Left lobe of liver (tissue), 2 donors: ENCODE results near the gene FAU. TPM values are rescaled to one million over a fixed set of nuclear protein-coding genes. Genes with fewer than 3 reads are reported as not detected.

ENCODE experiments used
- ATAC-seq: fragments of 200-7000 bp; cut with Tn5 transposase; one replicate; pipeline ENCODE4 v1.9.1; 2020; ENCODE audit warnings: mild to moderate bottlenecking, moderate library complexity
- DNase-seq: peaks from one replicate; pipeline ENCODE4 v3.0.0-alpha.2; 2020; ENCODE audit warnings: low spot score
- total RNA-seq: library from RNA; stranded (reverse); gene quantifications from one replicate; pipeline ENCODE4 v1.2.1, GENCODE V29; 2021
- donor health status: DM: no; HTN: no; CAD: no; lungs with moderate emphysema.
- donor health status: DM: no; HTN: yes; CAD: no.

The FAU gene
- total RNA-seq, 1 donor from 2014 or later: 430 TPM

DNA sequence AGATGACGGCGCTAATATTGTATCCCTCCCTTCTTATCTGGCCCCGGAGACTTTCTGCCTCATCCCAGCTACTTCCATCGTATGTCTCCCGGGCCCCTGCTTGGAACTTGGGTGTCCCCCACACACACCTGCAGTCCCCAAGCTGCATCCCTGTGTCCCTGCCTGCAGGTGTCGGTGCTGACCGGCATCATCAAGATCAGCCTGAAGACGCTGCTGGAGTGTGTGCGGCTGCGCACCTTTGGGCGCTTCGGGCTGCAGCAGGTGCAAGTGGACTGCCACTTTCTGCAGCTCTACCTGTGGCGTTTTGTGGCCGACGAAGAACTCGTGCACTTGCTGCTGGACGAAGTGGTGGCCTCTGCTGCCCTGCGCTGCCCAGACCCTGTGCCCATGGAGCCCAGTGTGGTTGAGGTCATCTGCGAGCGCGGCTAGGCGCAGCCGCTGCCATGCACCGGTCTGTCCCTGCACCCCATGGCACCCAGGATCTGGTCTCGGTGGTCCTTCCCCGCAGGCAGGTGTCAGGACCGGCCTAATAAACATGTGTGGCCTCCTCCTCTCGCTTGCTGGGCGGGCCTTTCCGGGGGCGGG is 10.7 kb downstream of the FAU start:
- DNase-seq (no peak), ATAC-seq (no peak)

DNA sequence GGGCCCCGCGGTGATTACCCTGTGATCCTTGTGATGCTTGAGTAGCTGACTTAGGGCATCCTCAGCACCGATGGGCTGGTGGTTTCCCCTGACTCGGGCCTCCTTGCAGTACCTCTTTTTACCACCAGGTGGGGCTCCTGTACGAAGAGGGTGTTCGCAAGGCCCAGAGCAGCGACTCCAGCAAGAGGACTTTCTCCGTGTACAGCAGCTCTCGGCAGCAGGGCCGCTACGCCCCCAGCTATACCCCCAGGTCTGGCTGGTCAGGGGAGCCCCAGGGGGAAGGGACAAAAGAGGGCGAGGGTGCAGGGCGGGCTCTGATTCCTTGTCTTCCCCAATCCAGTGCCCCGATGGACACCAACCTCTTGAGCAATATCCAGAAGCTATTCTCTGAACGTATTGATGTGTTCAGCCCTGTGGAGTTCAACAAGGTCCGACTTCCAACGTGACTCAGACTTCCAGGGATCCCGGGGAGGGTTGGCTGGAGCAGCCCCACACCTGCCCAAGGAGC is 11.5 kb downstream of the FAU start:
- peak; percentile 88 for DNase-seq
- peak; percentile 60 for ATAC-seq

DNA sequence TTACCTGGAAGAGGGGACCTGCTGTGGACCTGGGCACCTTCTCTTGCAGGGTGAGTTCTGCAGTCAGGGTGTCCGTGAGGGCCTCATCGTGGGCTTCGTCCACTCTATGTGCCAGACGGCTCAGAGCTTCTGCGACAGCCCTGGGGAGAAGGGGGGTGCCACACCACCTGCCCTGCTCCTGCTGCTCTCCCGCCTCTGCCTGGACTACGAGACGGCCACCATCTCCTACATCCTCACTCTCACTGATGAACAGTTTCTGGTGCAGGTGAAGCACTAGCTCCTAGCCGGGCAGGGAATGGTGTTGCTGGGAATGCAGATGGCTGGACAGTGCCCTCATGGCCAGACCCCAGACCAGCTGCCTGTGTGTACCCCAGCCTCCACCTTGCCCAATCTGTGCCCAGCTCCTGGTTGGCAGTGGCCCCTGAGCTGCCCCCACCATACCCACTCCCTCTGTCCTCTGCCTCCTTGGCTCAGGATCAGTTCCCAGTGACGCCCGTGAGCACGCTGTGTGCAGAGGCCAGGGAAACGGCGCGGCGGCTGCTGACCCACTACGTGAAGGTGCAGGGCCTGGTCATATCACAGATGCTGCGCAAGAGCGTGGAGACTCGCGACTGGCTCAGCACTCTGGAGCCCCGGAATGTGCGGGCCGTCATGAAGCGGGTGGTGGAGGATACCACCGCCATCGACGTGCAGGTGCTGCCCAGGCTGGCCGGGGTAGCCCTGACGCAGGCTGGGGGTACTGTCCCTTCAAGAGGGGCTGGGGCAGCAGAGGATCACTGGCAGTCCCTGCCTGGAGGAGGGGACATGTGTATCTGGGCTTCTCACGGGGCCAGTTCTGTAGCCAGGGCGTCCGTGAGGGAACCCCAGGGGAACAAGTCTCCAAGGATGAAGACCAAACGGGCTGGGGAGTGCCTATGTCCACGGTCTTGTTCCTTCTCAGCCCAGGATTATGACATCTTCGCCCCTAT is 12.4 kb downstream of the FAU start:
- DNase-seq (no peak), ATAC-seq (no peak)

DNA sequence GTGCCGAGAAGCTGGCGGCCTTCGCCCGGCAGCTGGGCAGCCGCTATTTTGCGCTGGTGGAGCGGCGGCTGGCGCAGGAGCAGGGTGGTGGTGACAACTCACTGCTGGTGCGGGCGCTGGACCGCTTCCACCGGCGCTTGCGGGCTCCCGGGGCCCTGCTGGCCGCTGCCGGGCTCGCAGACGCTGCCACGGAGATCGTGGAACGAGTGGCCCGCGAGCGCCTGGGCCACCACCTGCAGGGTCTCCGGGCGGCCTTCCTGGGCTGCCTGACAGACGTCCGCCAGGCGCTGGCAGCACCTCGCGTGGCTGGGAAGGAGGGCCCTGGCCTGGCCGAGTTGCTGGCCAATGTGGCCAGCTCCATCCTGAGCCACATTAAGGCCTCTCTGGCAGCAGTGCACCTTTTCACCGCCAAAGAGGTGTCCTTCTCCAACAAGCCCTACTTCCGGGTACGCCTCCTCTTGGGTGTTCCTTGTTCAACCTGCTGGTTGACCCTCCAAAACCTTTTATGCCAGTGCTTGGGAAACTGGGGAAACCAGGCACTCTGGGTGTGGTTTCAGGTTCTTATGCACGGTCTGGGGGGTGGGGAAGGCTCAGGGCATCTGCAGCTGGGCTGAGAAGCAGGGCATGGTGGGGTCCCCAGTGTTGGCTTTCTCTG is 13.3 kb downstream of the FAU start:
- DNase-seq: no peak

DNA sequence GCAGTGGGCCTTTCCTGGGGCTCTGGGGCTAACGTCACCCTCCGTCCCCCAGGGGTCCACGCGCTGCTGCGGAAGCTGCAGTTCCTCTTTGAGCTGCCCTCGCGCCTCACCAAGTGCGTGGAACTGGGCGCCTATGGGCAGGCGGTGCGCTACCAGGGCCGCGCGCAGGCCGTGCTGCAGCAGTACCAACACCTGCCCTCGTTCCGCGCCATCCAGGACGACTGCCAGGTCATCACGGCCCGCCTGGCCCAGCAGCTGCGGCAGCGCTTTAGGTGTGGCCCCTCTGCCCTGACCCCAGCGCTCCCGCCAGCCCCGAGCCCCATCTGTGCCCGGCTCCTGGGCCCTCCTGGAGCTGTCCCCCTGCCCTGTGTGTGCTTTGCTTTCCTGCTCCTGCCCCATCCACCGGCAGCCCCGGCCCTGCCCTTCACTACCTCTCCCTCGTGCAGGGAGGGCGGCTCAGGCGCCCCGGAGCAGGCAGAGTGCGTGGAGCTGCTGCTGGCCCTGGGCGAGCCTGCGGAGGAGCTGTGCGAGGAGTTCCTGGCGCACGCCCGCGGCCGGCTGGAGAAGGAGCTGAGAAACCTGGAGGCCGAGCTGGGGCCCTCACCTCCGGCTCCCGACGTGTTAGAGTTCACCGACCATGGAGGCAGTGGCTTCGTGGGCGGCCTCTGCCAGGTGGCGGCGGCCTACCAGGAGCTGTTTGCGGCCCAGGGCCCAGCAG is 14.0 kb downstream of the FAU start:
- ATAC-seq (no peak), DNase-seq (no peak)

More for the DNA sequence above, 13.3 kb downstream of the FAU start:
- no peak for ATAC-seq

GRCh38 chr11:65107078-65107477 is 14.9 kb downstream of the FAU start:
- DNase-seq (no peak), ATAC-seq (no peak)

DNA sequence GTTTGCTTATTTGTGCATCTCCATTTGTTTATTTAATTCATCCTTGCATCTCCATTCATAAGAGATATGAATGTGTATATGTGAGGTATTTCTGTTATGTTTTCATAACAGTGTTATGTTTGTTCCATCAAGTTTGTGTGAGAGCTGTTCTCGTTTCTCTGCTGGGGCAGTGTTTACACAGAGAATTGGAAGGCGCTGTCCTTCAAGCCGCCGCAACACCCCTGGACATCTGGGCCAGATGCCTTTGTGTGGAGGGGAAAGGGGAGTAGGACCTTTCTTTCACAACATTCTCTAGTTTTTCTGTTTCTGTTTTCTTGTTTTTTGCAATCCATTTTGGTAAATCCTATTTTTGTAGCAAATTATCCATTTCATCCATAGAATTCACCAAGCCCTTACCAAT is 17.3 kb downstream of the FAU start:
- ATAC-seq: no peak
- no peak for DNase-seq

DNA sequence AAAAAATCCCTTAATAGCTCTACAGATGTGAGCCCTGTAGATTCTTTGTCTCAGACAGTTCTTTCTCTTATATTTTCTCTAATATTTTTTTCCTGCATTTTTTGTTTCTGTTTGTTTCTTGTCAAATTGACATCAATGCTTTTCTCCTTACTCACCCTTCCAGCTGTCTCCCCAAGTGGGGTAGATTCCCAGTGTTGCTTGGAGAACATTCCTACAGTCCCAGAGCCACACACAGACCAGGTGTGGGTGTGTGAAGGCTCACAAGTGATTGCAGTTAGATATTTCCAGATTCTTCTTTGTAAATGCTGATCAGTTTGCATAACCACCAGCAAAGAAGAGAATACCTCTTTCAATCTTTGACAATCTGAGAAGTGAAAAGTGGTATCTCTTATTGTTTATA is 18.5 kb downstream of the FAU start:
- DNase-seq: no peak
- ATAC-seq: no peak

DNA sequence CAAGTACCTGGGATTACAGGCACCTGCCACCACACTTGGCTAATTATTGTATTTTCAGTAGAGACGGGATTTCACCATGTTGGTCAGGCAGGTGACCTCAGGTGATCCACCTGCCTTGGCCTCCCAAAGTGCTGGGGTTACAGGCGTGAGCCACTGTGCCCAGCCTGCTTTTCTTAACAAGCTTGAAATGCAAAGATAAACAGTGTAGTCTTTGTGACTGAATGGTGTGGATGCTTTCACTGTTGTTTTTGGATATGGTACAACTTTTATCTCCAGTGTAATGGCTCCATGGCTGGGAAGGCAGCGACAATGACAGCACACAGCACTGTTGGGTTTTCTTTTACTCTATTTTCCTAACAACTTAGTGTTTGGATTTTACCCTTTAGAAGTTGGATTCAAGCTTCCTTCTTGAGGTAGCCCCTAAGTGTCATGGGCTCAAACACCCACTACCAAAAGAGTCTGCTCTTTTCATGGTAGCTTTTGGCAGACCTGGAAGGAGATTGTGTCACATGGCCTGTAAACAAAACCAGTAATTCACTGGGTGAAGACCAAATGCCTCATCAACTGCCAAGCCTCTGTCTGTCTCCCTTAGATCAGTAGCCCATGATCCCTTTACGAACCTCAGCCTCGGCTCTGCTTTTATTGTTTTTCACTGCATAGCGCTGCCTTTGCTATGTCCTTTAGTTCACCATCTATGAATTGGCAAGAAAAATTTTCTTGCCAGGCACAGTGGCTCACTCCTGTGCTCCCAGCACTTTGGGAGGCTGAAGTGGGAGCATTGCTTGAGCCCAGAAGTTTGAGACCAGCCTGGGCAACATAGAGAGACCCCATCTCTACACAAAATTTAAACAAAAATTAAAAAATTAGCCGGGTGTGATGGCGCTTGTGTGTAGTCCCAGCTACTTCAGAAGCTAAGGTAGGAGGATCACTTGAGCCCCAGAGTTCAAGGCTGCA is 19.5 kb downstream of the FAU start:
- DNase-seq (peak; percentile 80), ATAC-seq (peak; percentile 84)

- DNase-seq (no peak), ATAC-seq (no peak)
These were observed 21.1 kb downstream of the FAU start for GRCh38 chr11:65100674-65101350.

GRCh38 chr11:65096926-65097325 is 25.0 kb downstream of the FAU start:
- no peak for DNase-seq
- ATAC-seq: no peak

DNA sequence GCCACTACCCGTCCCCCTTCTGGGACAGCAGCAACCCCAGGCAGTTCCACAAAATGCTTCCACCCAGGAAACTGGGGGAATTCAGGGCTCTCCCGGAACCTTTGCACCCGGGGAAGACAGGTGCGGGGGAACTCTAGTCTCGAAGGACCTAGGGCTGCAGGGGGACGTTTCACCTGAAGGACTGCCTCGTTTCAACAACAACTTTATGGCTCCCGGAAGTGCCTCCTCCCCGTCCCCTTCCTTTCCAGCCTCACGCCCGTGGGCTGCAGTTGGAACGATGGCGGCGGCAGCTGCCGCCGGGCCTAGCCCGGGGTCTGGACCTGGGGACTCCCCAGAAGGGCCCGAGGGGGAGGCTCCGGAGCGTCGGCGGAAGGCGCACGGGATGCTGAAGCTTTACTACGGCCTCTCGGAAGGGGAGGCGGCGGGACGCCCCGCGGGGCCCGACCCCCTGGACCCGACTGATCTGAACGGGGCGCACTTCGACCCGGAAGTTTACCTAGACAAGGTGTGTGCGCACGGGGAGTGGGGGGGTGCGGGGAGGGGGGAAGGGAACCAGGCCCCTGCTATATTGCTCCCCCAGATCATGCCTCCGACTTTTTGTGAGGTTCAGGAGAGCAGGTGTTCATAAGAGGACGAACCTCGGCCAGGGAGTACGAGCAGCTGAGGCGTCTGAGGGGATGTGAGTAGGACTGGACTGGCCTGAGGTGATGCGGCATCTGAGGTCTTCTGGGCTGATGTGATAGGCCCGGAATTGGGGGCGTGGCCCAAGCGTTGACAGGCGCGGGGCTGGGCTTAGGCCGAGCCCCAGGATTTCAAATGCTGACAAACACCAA is 25.7 kb downstream of the FAU start, which contains the start of gene VPS51:
Gene VPS51 (plus strand): TSS at position 241 of the 833 bp plus-strand sequence. CDS start 37 bp downstream, at position 278.
- ATAC-seq (peak; percentile 90), DNase-seq (peak; percentile 92)

DNA sequence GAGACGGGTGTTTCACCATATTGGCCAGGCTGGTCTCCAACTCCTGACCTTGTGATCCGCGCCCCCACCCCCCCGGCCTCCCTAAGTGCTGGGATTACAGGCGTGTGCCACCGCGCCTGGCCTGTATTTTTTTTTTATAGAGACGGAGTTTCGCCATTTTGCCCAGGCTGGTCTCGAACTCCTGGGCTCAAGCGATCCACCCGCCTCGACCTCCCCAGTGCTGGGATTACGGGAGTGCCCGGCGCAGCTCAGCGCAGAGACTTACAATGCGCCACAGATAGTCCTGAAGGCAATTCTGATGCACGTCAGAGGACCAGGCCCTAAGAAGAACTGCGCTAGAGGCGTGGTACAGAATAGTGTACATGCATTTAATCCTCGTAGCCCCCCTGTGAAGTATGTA is 26.5 kb downstream of the FAU start:
- ATAC-seq (no peak), DNase-seq (no peak)

GRCh38 chr11:65090628-65091027 is 31.3 kb downstream of the FAU start:
- ATAC-seq (no peak), DNase-seq (no peak)

GRCh38 chr11:65089621-65090020 is 32.3 kb downstream of the FAU start:
- no peak for DNase-seq
- no peak for ATAC-seq

DNA sequence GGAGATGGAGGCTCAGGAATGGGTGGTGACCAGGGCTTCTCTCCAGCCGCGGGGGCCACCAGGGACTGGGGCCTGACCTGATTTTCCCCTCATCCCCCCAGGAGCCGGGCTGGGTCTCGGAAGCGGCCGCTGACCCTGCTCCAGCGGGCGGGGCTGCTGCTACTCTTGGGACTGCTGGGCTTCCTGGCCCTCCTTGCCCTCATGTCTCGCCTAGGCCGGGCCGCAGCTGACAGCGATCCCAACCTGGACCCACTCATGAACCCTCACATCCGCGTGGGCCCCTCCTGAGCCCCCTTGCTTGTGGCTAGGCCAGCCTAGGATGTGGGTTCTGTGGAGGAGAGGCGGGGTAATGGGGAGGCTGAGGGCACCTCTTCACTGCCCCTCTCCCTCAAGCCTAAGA is 34.1 kb downstream of the FAU start:
- no peak for DNase-seq
- no peak for ATAC-seq

DNA sequence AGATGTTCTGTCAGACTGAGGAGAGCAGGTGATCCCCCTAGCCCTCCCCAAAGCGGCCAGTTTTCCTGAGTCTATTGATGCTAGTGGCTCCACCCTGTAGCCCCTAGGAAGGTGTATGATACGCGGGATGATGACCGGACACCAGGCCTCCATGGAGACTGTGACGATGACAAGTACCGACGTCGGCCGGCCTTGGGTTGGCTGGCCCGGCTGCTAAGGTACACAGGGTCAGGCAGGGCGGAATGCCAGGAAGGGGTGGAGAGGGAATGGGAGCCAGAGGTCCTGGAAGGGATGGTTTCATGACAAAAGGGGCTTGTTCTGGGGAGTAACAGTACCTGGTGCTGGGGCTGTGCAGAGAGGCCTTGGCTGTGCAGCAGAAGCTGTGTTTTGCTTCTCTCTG is 34.7 kb downstream of the FAU start:
- DNase-seq (no peak), ATAC-seq (no peak)

GRCh38 chr11:65086809-65087208 is 35.1 kb downstream of the FAU start:
- no peak for DNase-seq
- ATAC-seq: no peak
